Heart left ventricle (tissue), 13 donors: Measurements from ENCODE around the gene LAMC3.

Experiments used
- POLR2A ChIP-seq, 2 donors: fragments of 450-650 bp; IDR thresholded peaks; one replicate each; pipeline ENCODE4 v1.6.1; 2017; ENCODE audit warnings: antibody characterized with exemption in 2 of 2, mild to moderate bottlenecking in 2 of 2, moderate library complexity in 2 of 2
- TF ChIP-seq, protein P1 (sequence below), 12 donors: fragments of 200-600 bp; sonication (generic) in 4 of 12; IDR thresholded peaks; one replicate each; pipeline versions ENCODE4 v1.5.0 to v1.8.0; 2018 to 2022; ENCODE audit warnings: antibody characterized with exemption in 12 of 12, mild to moderate bottlenecking in 5 of 12
- donor health status: ischemic (EF 13 %, LVEDD 7.1; RV severe dilation, severe dysfunction).
- donor health status: DM: no; HTN: yes; CAD: no.
- donor health status: DM: no; HTN: no; CAD: no.
- donor health status: ischemic (EF 25% LVEDD 6.9; RV normal size, moderate dysfunction).
- donor health status: ischemic (EF 25% LVEDD 5.7; RV mildly dilated, moderate dysfunction).
- donor health status: ischemic (EF 35%, LVEDD 5.7; RV mildly dilated, moderate dysfunction).
- donor health status: nonischemic (EF 11% LVEDD 7.7; RV severe dilation, severe dysfunction).
- donor health status: DM: yes; HTN: yes; CAD: no.
- donor health status: PGD.
- donor health status: ischemic (EF 29% LVEDD 5.4; RV normal size, mild dysfunction).
- donor health status: nonischemic (EF 23%, LVEDD 6.1; RV moderate dilation, normal function).

DNA sequence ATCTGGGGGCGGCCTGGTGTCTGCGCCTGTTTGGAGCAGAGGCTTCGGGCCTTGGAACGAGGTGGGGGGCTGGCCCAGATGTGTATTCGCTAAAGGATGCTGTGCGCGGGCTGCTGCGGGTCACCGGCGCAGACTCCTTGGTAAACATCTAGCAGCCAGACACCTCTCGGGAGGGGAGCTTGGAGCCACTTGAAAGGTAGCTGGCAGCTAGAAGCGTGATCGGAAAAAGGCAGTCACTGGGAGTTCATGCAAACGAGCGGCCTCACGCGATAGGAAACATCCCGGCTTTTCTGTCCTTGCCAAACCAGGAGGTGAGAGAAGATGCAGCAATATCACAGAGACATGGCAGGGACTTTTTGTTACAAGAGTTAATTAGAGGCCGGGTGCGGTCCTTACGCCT lies 8.1 kb downstream of the LAMC3 start:
- TF ChIP-seq, protein P1, sequence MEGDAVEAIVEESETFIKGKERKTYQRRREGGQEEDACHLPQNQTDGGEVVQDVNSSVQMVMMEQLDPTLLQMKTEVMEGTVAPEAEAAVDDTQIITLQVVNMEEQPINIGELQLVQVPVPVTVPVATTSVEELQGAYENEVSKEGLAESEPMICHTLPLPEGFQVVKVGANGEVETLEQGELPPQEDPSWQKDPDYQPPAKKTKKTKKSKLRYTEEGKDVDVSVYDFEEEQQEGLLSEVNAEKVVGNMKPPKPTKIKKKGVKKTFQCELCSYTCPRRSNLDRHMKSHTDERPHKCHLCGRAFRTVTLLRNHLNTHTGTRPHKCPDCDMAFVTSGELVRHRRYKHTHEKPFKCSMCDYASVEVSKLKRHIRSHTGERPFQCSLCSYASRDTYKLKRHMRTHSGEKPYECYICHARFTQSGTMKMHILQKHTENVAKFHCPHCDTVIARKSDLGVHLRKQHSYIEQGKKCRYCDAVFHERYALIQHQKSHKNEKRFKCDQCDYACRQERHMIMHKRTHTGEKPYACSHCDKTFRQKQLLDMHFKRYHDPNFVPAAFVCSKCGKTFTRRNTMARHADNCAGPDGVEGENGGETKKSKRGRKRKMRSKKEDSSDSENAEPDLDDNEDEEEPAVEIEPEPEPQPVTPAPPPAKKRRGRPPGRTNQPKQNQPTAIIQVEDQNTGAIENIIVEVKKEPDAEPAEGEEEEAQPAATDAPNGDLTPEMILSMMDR (IDR thresholded peaks at IDR 0.05), result no peak
- TF ChIP-seq POLR2A (IDR thresholded peaks at IDR 0.05), result no peak
